Midbrain (tissue), 1 donor: ENCODE data around the gene USH1C.

Source experiments
- DNase-seq: peaks from one replicate; lab custom pipeline; 2025; lab: John Stamatoyannopoulos, UW

USH1C gene

GRCh38 chr11:17504330-17505107 is 39.7 kb downstream of the USH1C start:
- DNase-seq: peak; percentile 79

GRCh38 chr11:17502630-17503029 is 41.6 kb downstream of the USH1C start:
- DNase-seq: no peak

- no peak for DNase-seq
Observed at GRCh38 chr11:17500673-17501072, 43.5 kb downstream of the USH1C start.

- no peak for DNase-seq
Observed at GRCh38 chr11:17498475-17498874, 45.7 kb downstream of the USH1C start.

GRCh38 chr11:17498058-17498457 is 46.2 kb downstream of the USH1C start:
- no peak for DNase-seq

- DNase-seq: no peak
Observed at GRCh38 chr11:17496406-17496805, 47.8 kb downstream of the USH1C start.

GRCh38 chr11:17494019-17494418 is 50.2 kb downstream of the USH1C start:
- DNase-seq: no peak

GRCh38 chr11:17490938-17491337 is 53.3 kb downstream of the USH1C start:
- DNase-seq: no peak

- no peak for DNase-seq
Observed at GRCh38 chr11:17490232-17490631, 54.0 kb downstream of the USH1C start.

- DNase-seq: no peak
Observed at GRCh38 chr11:17489751-17490150, 54.5 kb downstream of the USH1C start.

- DNase-seq: no peak
Observed at GRCh38 chr11:17488563-17488962, 55.7 kb downstream of the USH1C start.

GRCh38 chr11:17486646-17487045 is 57.6 kb downstream of the USH1C start:
- no peak for DNase-seq

GRCh38 chr11:17483505-17483904 is 60.7 kb downstream of the USH1C start:
- DNase-seq: no peak

GRCh38 chr11:17481905-17482304 is 62.3 kb downstream of the USH1C start:
- DNase-seq: no peak

- DNase-seq: peak; percentile 67
Observed at GRCh38 chr11:17479284-17480214, 64.7 kb downstream of the USH1C start.

- DNase-seq: no peak
Observed at GRCh38 chr11:17478070-17478469, 66.1 kb downstream of the USH1C start.

- DNase-seq: no peak
Observed at GRCh38 chr11:17477361-17477760, 66.9 kb downstream of the USH1C start.

- DNase-seq: no peak
Observed at GRCh38 chr11:17477084-17477333, 67.2 kb downstream of the USH1C start.

- DNase-seq: no peak
Observed at GRCh38 chr11:17476317-17477083, 67.7 kb downstream of the USH1C start, which contains the start of gene ABCC8. ABCC8 (minus strand) TSS chr11:17476845; CDS start chr11:17476776, 69 bp downstream.

GRCh38 chr11:17475666-17476316 is 68.4 kb downstream of the USH1C start:
- no peak for DNase-seq

- DNase-seq: no peak
Observed at GRCh38 chr11:17473071-17473744, 71.0 kb downstream of the USH1C start.
